Skeletal muscle tissue (tissue), 4 donors: ENCODE results near the gene ZNF512B. TPM values are rescaled to one million over a fixed set of nuclear protein-coding genes. Genes with fewer than 3 reads are reported as not detected.

Experiments used
- H3K27ac ChIP-seq: one replicate; pipeline ENCODE4 v1.7.0; 2013; ENCODE audit warnings: mild to moderate bottlenecking, low read depth, low read length, inconsistent platforms
- H3K27me3 ChIP-seq, 3 donors: one replicate each; pipeline ENCODE4 v1.7.0; 2013; ENCODE audit warnings: low read length in 3 of 3; ENCODE audit not compliant: control insufficient read depth in 3 of 3, insufficient read depth in 3 of 3
- H3K36me3 ChIP-seq, 3 donors: one replicate each; pipeline ENCODE4 v1.7.0; 2013; ENCODE audit warnings: low read length in 3 of 3; ENCODE audit not compliant: control insufficient read depth in 3 of 3, insufficient read depth in 3 of 3
- H3K4me1 ChIP-seq, 3 donors: one replicate each; pipeline ENCODE4 v1.7.0; 2013; ENCODE audit warnings: low read length in 3 of 3, mild to moderate bottlenecking in 3 of 3; ENCODE audit not compliant: control insufficient read depth in 3 of 3, insufficient read depth in 3 of 3
- H3K4me3 ChIP-seq, 3 donors: one replicate each; pipeline ENCODE4 v1.7.0; 2013; ENCODE audit warnings: low read length in 3 of 3
- H3K9ac ChIP-seq, 3 donors: one replicate each; pipeline ENCODE4 v1.7.0; 2013; ENCODE audit warnings: low read length in 3 of 3, mild to moderate bottlenecking in 3 of 3, moderate library complexity in 2 of 3, low read depth in 1 of 3
- H3K9me3 ChIP-seq, 3 donors: one replicate each; pipeline ENCODE4 v1.7.0; 2013; ENCODE audit warnings: low read length in 3 of 3; ENCODE audit not compliant: control insufficient read depth in 3 of 3
- total RNA-seq: library from RNA; depleted of rRNA; stranded (reverse); fragments of >200 nt; gene quantifications from one replicate; pipeline ENCODE4 v1.2.3, GENCODE V29; 2014
- donor health status: Osteomylitis.

ZNF512B gene
- total RNA-seq, 1 donor from 2014 or later = 8.9 TPM

GRCh38 chr20:63957690-63958441, 11.9 kb downstream of the ZNF512B start:
- peaks cover 26 to 40% (median 35%) of the 10 kb centered on the region in 3 donors for H3K4me1 ChIP-seq
- H3K9ac ChIP-seq = peak overlapping the region in 2 of 3 donors; percentile 65 to 81
- peak overlapping the region; percentile 74 for H3K27ac ChIP-seq
- no peak overlapping the region for H3K4me3 ChIP-seq
- peaks cover 13 to 37% (median 17%) of the 10 kb centered on the region in 3 donors for H3K36me3 ChIP-seq
- H3K9me3 ChIP-seq = no peaks in the 10 kb centered on the region
- no peaks in the 10 kb centered on the region for H3K27me3 ChIP-seq

GRCh38 chr20:63957004-63957689, 12.6 kb downstream of the ZNF512B start:
- Histone ChIP-seq H3K27ac (peak overlapping the region; percentile 74), H3K9me3 (no peaks in the 10 kb centered on the region), H3K36me3 (peaks cover 12 to 30% (median 13%) of the 10 kb centered on the region in 3 donors), H3K27me3 (no peaks in the 10 kb centered on the region), H3K4me3 (peak overlapping the region; percentile 62 to 72 (median 64)), H3K4me1 (peaks cover 33 to 47% (median 42%) of the 10 kb centered on the region in 3 donors), H3K9ac (peak overlapping the region; percentile 65 to 81 (median 78))

GRCh38 chr20:63956664-63957003, 13.1 kb downstream of the ZNF512B start:
- Histone ChIP-seq H3K9ac (peak overlapping the region; percentile 65 to 81 (median 78)), H3K4me3 (peak overlapping the region; percentile 62 to 72 (median 64)), H3K9me3 (no peaks in the 10 kb centered on the region), H3K27ac (peak overlapping the region; percentile 74), H3K36me3 (peaks cover 10 to 26% (median 10%) of the 10 kb centered on the region in 3 donors), H3K27me3 (no peaks in the 10 kb centered on the region), H3K4me1 (peaks cover 38 to 52% (median 47%) of the 10 kb centered on the region in 3 donors)

- Histone ChIP-seq H3K9ac (peak within 1 kb of the TSS; percentile 95 to 99 (median 98)), H3K27me3 (no peaks in the 10 kb centered on the region), H3K4me1 (peaks cover 42 to 58% (median 52%) of the 10 kb centered on the region in 3 donors), H3K4me3 (peak within 1 kb of the TSS; percentile 78 to 96 (median 94)), H3K36me3 (peaks cover 4 to 20% (median 10%) of the 10 kb centered on the region in 3 donors), H3K27ac (peak within 1 kb of the TSS; percentile 93), H3K9me3 (no peaks in the 10 kb centered on the region)
Measured at GRCh38 chr20:63955827-63956663, 13.7 kb downstream of the ZNF512B start, which contains the start of gene UCKL1. Gene UCKL1, minus strand, starts transcription at chr20:63956416. Its CDS starts 44 bp downstream, at chr20:63956372.

GRCh38 chr20:63955281-63955826, 14.4 kb downstream of the ZNF512B start:
- Histone ChIP-seq H3K4me3 (peak overlapping the region; percentile 78 to 96 (median 94)), H3K9ac (peak overlapping the region; percentile 95 to 99 (median 98))

GRCh38 chr20:63953764-63954429, 15.8 kb downstream of the ZNF512B start:
- Histone ChIP-seq H3K9ac (peak overlapping the region; percentile 54 to 99 (median 98)), H3K36me3 (peaks cover 0 to 14% (median 6%) of the 10 kb centered on the region in 3 donors), H3K4me3 (peak overlapping the region; percentile 46 to 96 (median 94)), H3K9me3 (no peaks in the 10 kb centered on the region), H3K4me1 (peaks cover 63 to 79% (median 73%) of the 10 kb centered on the region in 3 donors), H3K27me3 (no peaks in the 10 kb centered on the region), H3K27ac (peak overlapping the region; percentile 40)

More at GRCh38 chr20:63955281-63955826, 14.4 kb downstream of the ZNF512B start:
- peaks cover 49 to 65% (median 59%) of the 10 kb centered on the region in 3 donors for H3K4me1 ChIP-seq
- peak overlapping the region; percentile 93 for H3K27ac ChIP-seq
- H3K9me3 ChIP-seq = no peaks in the 10 kb centered on the region
- H3K27me3 ChIP-seq = no peaks in the 10 kb centered on the region
- H3K36me3 ChIP-seq = peaks cover 4 to 25% (median 10%) of the 10 kb centered on the region in 3 donors

GRCh38 chr20:63952769-63953168, 17.0 kb downstream of the ZNF512B start:
- Histone ChIP-seq H3K9me3 (no peaks in the 10 kb centered on the region), H3K4me3 (peak overlapping the region; percentile 48 to 79 (median 58)), H3K27ac (peak overlapping the region; percentile 99), H3K36me3 (peaks cover 0 to 10% (median 4%) of the 10 kb centered on the region in 3 donors), H3K27me3 (no peaks in the 10 kb centered on the region), H3K9ac (peak overlapping the region; percentile 36 to 99 (median 90)), H3K4me1 (peaks cover 75 to 88% (median 80%) of the 10 kb centered on the region in 3 donors)

GRCh38 chr20:63952210-63952535, 17.6 kb downstream of the ZNF512B start:
- H3K27ac ChIP-seq = peak overlapping the region; percentile 99
- H3K4me1 ChIP-seq = peaks cover 77 to 89% (median 81%) of the 10 kb centered on the region in 3 donors
- no peaks in the 10 kb centered on the region for H3K27me3 ChIP-seq
- H3K9ac ChIP-seq = peak overlapping the region; percentile 36 to 99 (median 90)
- peak overlapping the region in 2 of 3 donors; percentile 58 to 79 for H3K4me3 ChIP-seq
- H3K9me3 ChIP-seq = no peaks in the 10 kb centered on the region
- peaks cover 0 to 10% (median 4%) of the 10 kb centered on the region in 3 donors for H3K36me3 ChIP-seq
